Vagina (tissue), 2 donors: ENCODE data around the gene CPAMD8. TPM values are rescaled to one million over a fixed set of nuclear protein-coding genes. Genes with fewer than 3 reads are reported as not detected.

Experiments
- DNase-seq, 2 donors: peaks; one replicate each; pipeline ENCODE4 v3.0.0-alpha.2; 2017; ENCODE audit errors: extremely low spot score in 2 of 2
- H3K27ac ChIP-seq: fragments of 200-600 bp; sonication (generic); one replicate; pipeline ENCODE4 v1.5.1; 2019
- H3K27me3 ChIP-seq: fragments of 200-600 bp; sonication (generic); one replicate; pipeline ENCODE4 v1.5.1; 2019
- H3K36me3 ChIP-seq, 2 donors: fragments of 200-600 bp; sonication (generic); one replicate each; pipeline ENCODE4 v1.5.1; 2017 to 2019
- H3K4me1 ChIP-seq: fragments of 200-600 bp; sonication (generic); one replicate; pipeline ENCODE4 v1.5.1; 2019
- H3K4me3 ChIP-seq, 2 donors: fragments of 200-600 bp; sonication (generic); 1 replicate in 1 of 2; 2 replicates in 1 of 2; pipeline ENCODE4 v1.5.1; 2016 to 2019
- H3K9me3 ChIP-seq: fragments of 200-600 bp; sonication (generic); one replicate; pipeline ENCODE4 v1.5.1; 2019
- CTCF ChIP-seq, 3 experiments: fragments of 450-650 bp in 2 of 3; fragments of 200-600 bp in 1 of 3; sonication (generic) in 1 of 3; IDR thresholded peaks; one replicate each; pipeline ENCODE4 v1.5.1; 2017 to 2019; ENCODE audit warnings: antibody characterized with exemption in 3 of 3, mild to moderate bottlenecking in 2 of 3, moderate library complexity in 2 of 3
- POLR2A ChIP-seq, 2 donors: fragments of 450-650 bp; IDR thresholded peaks; one replicate each; pipeline ENCODE4 v1.6.1; 2017; ENCODE audit warnings: antibody characterized with exemption in 2 of 2, mild to moderate bottlenecking in 2 of 2, moderate library complexity in 2 of 2
- POLR2AphosphoS5 ChIP-seq, 2 donors: sonication (generic); formaldehyde crosslinking; IDR thresholded peaks; one replicate each; pipeline ENCODE4 v1.9.0; 2017; ENCODE audit warnings: antibody characterized with exemption in 2 of 2, mild to moderate bottlenecking in 2 of 2, low read depth in 1 of 2; ENCODE audit not compliant: insufficient read depth in 1 of 2
- intact Hi-C: fragments of 100-400 bp; cut with DNase I; formaldehyde crosslinking; loops from one replicate; pipeline ENCODE4 v1.15.1; 2023
- total RNA-seq: library from RNA; depleted of rRNA; stranded (reverse); fragments of >200 nt; gene quantifications from one replicate; pipeline ENCODE4 v1.2.3, GENCODE V29; 2016

Gene CPAMD8
- total RNA-seq, 1 donor from 2014 or later = 16.0 TPM

- Histone ChIP-seq H3K9me3 (no peaks in the 10 kb centered on the region), H3K27me3 (no peaks in the 10 kb centered on the region), H3K4me3 (no peak overlapping the region), H3K27ac (no peak overlapping the region), H3K4me1 (no peaks in the 10 kb centered on the region), H3K36me3 (peaks cover 0 to 58% of the 10 kb centered on the region in 2 donors)
- intact Hi-C loops = no loop called here
- TF ChIP-seq POLR2A (IDR thresholded peaks at IDR 0.05) = no peak
- no peak for TF ChIP-seq POLR2AphosphoS5 (IDR thresholded peaks at IDR 0.05; ENCODE audit: insufficient read depth in 1 of 2, low read depth in 1 of 2)
- TF ChIP-seq CTCF (IDR thresholded peaks at IDR 0.05) = no peak
- no peak for DNase-seq
Observed at GRCh38 chr19:16862826-16863415, 163.7 kb downstream of the CPAMD8 start.

GRCh38 chr19:16861834-16862233 lies 164.8 kb downstream of the CPAMD8 start:
- H3K27ac ChIP-seq = no peak overlapping the region
- TF ChIP-seq POLR2AphosphoS5 (IDR thresholded peaks at IDR 0.05; ENCODE audit: insufficient read depth in 1 of 2, low read depth in 1 of 2) (no peak), CTCF (IDR thresholded peaks at IDR 0.05) (no peak), POLR2A (IDR thresholded peaks at IDR 0.05) (no peak)
- H3K4me1 ChIP-seq = no peaks in the 10 kb centered on the region
- H3K9me3 ChIP-seq = no peaks in the 10 kb centered on the region
- intact Hi-C loops = no loop called here
- H3K36me3 ChIP-seq = peaks cover 0 to 52% of the 10 kb centered on the region in 2 donors
- no peak overlapping the region for H3K4me3 ChIP-seq
- no peaks in the 10 kb centered on the region for H3K27me3 ChIP-seq
- DNase-seq = no peak

- intact Hi-C loops = no loop called here
- TF ChIP-seq POLR2AphosphoS5 (IDR thresholded peaks at IDR 0.05; ENCODE audit: insufficient read depth in 1 of 2, low read depth in 1 of 2) = no peak
- TF ChIP-seq CTCF (IDR thresholded peaks at IDR 0.05) = no peak
- no peak for TF ChIP-seq POLR2A (IDR thresholded peaks at IDR 0.05)
- H3K27me3 ChIP-seq = no peaks in the 10 kb centered on the region
- no peak overlapping the region for H3K4me3 ChIP-seq
- peaks cover 0 to 52% of the 10 kb centered on the region in 2 donors for H3K36me3 ChIP-seq
- DNase-seq = no peak
- no peaks in the 10 kb centered on the region for H3K9me3 ChIP-seq
- no peak overlapping the region for H3K27ac ChIP-seq
- H3K4me1 ChIP-seq = no peaks in the 10 kb centered on the region
Observed at GRCh38 chr19:16861011-16861410, 165.6 kb downstream of the CPAMD8 start.

GRCh38 chr19:16860118-16860517 lies 166.5 kb downstream of the CPAMD8 start:
- intact Hi-C loops = no loop called here
- DNase-seq = no peak
- H3K27me3 ChIP-seq = no peaks in the 10 kb centered on the region
- peaks cover 0 to 50% of the 10 kb centered on the region in 2 donors for H3K36me3 ChIP-seq
- H3K4me1 ChIP-seq = no peaks in the 10 kb centered on the region
- no peak for TF ChIP-seq POLR2AphosphoS5 (IDR thresholded peaks at IDR 0.05; ENCODE audit: insufficient read depth in 1 of 2, low read depth in 1 of 2)
- no peak for TF ChIP-seq POLR2A (IDR thresholded peaks at IDR 0.05)
- no peak for TF ChIP-seq CTCF (IDR thresholded peaks at IDR 0.05)
- no peak overlapping the region for H3K4me3 ChIP-seq
- H3K9me3 ChIP-seq = no peaks in the 10 kb centered on the region
- no peak overlapping the region for H3K27ac ChIP-seq

GRCh38 chr19:16859626-16860025 lies 167.0 kb downstream of the CPAMD8 start:
- no peaks in the 10 kb centered on the region for H3K9me3 ChIP-seq
- TF ChIP-seq CTCF (IDR thresholded peaks at IDR 0.05) (no peak), POLR2A (IDR thresholded peaks at IDR 0.05) (no peak), POLR2AphosphoS5 (IDR thresholded peaks at IDR 0.05; ENCODE audit: insufficient read depth in 1 of 2, low read depth in 1 of 2) (no peak)
- H3K4me1 ChIP-seq = no peaks in the 10 kb centered on the region
- peaks cover 0 to 50% of the 10 kb centered on the region in 2 donors for H3K36me3 ChIP-seq
- no peak for DNase-seq
- no peak overlapping the region for H3K4me3 ChIP-seq
- H3K27me3 ChIP-seq = no peaks in the 10 kb centered on the region
- H3K27ac ChIP-seq = no peak overlapping the region
- intact Hi-C loops = no loop called here
